ENCODE measurements around the gene OPTN. TPM values are rescaled to one million over a fixed set of nuclear protein-coding genes. Genes with fewer than 3 reads are reported as not detected.

OPTN gene
- total RNA-seq, 1 experiment from 2014 or later, result 13.5 TPM

GRCh38 chr10:13180788-13181187 lies 80.8 kb downstream of the OPTN start:
- ChIA-PET POLR2A (ENCODE audit: low non-redundant PET) (no interaction called here), CTCF (no interaction called here)
- H3K27ac ChIP-seq (ENCODE audit: low read depth, low read length, poor library complexity, severe bottlenecking), result no peak overlapping the region
- H3K9me3 ChIP-seq (ENCODE audit: low read depth, low read length, poor library complexity, severe bottlenecking), result no peaks in the 10 kb centered on the region
- no TSS peak for BruUV-seq (replicated peaks)
- intact Hi-C loops (cut with micrococcal nuclease; ENCODE audit: unreplicated experiment), result no loop called here
- no peak for DNase-seq (ENCODE audit: low spot score)
- H3K27me3 ChIP-seq (replicated peaks; ENCODE audit: insufficient read depth, low read depth, low read length, poor library complexity), result no peaks in the 10 kb centered on the region
- H3K36me3 ChIP-seq (ENCODE audit: insufficient read depth, low read length, poor library complexity, severe bottlenecking), result peaks cover 92% of the 10 kb centered on the region
- no peak overlapping the region for H3K4me3 ChIP-seq (ENCODE audit: low read depth, low read length, poor library complexity, severe bottlenecking)
- TF ChIP-seq CTCF (conservative IDR thresholded peaks at IDR 0.05; ENCODE audit: low read depth, low read length), result no peak
- TF ChIP-seq EZH2 (IDR thresholded peaks at IDR 0.05; ENCODE audit: borderline replicate concordance, low read depth, low read length, poor library complexity, severe bottlenecking), result no peak
- H3K4me1 ChIP-seq (ENCODE audit: insufficient read depth, low read length, poor library complexity, severe bottlenecking), result no peaks in the 10 kb centered on the region

- CTCF ChIA-PET, result no interaction called here
Observed at GRCh38 chr10:13182424-13182823, 82.5 kb downstream of the OPTN start.

GRCh38 chr10:13183625-13184024 lies 83.7 kb downstream of the OPTN start:
- Histone ChIP-seq H3K27me3 (replicated peaks; ENCODE audit: insufficient read depth, low read depth, low read length, poor library complexity) (no peaks in the 10 kb centered on the region), H3K9me3 (ENCODE audit: low read depth, low read length, poor library complexity, severe bottlenecking) (no peaks in the 10 kb centered on the region), H3K4me3 (ENCODE audit: low read depth, low read length, poor library complexity, severe bottlenecking) (no peak overlapping the region), H3K4me1 (ENCODE audit: insufficient read depth, low read length, poor library complexity, severe bottlenecking) (no peaks in the 10 kb centered on the region), H3K36me3 (ENCODE audit: insufficient read depth, low read length, poor library complexity, severe bottlenecking) (peaks cover 96% of the 10 kb centered on the region), H3K27ac (ENCODE audit: low read depth, low read length, poor library complexity, severe bottlenecking) (no peak overlapping the region)
- BruUV-seq (replicated peaks), result no TSS peak
- TF ChIP-seq EZH2 (IDR thresholded peaks at IDR 0.05; ENCODE audit: borderline replicate concordance, low read depth, low read length, poor library complexity, severe bottlenecking), result no peak
- no peak for TF ChIP-seq CTCF (conservative IDR thresholded peaks at IDR 0.05; ENCODE audit: low read depth, low read length)
- DNase-seq (ENCODE audit: low spot score), result no peak
- POLR2A ChIA-PET (ENCODE audit: low non-redundant PET), result no interaction called here
- intact Hi-C loops (cut with micrococcal nuclease; ENCODE audit: unreplicated experiment), result no loop called here
- CTCF ChIA-PET, result no interaction called here

More at GRCh38 chr10:13182424-13182823, 82.5 kb downstream of the OPTN start:
- Histone ChIP-seq H3K27ac (ENCODE audit: low read depth, low read length, poor library complexity, severe bottlenecking) (no peak overlapping the region), H3K36me3 (ENCODE audit: insufficient read depth, low read length, poor library complexity, severe bottlenecking) (peaks cover 92% of the 10 kb centered on the region), H3K9me3 (ENCODE audit: low read depth, low read length, poor library complexity, severe bottlenecking) (no peaks in the 10 kb centered on the region), H3K4me1 (ENCODE audit: insufficient read depth, low read length, poor library complexity, severe bottlenecking) (no peaks in the 10 kb centered on the region), H3K4me3 (ENCODE audit: low read depth, low read length, poor library complexity, severe bottlenecking) (no peak overlapping the region), H3K27me3 (replicated peaks; ENCODE audit: insufficient read depth, low read depth, low read length, poor library complexity) (no peaks in the 10 kb centered on the region)
- BruUV-seq (replicated peaks), result no TSS peak
- no peak for DNase-seq (ENCODE audit: low spot score)
- POLR2A ChIA-PET (ENCODE audit: low non-redundant PET), result no interaction called here
- intact Hi-C loops (cut with micrococcal nuclease; ENCODE audit: unreplicated experiment), result no loop called here
- TF ChIP-seq CTCF (conservative IDR thresholded peaks at IDR 0.05; ENCODE audit: low read depth, low read length) (no peak), EZH2 (IDR thresholded peaks at IDR 0.05; ENCODE audit: borderline replicate concordance, low read depth, low read length, poor library complexity, severe bottlenecking) (no peak)

All from A673 (cell line).